ENCODE results near the gene RPRM. TPM values are rescaled to one million over a fixed set of nuclear protein-coding genes. Genes with fewer than 3 reads are reported as not detected.
"Not testable (repeated sequence)": the region's sequence is repeated elsewhere in the genome, so short reads cannot be mapped to it uniquely, and the experiment has no call there.

Gene RPRM
- total RNA-seq, 2 experiments from 2014 or later = not detected

GRCh38 chr2:153512331-153512730 lies 33.8 kb upstream of the RPRM start:
- POLR2A ChIA-PET = no interaction called here
- H4K20me1 ChIP-seq (ENCODE audit: insufficient read depth, low read length) = no peaks in the 10 kb centered on the region

DNA sequence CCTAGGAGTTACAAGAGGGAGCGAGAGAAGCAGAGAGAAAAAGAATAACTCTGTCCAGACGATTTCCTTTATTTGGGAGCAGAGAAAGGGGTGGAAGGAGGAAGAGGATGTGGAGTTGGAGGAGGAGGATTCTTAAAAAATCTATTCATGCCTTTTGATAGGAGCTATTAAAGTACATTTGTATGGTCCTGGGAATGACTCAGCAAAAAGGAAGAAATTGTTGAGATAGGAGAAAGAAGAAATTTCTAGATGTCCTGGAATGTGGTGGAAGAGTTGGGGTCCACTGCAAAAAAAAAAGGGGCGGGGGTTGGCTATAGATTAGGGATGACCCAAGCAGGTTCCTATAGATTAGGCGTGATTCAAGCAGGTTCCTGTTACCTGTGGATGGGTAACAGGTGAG lies 32.4 kb upstream of the RPRM start:
- no peak overlapping the region for H3K4me2 ChIP-seq (ENCODE audit: low read length)
- CTCF ChIA-PET (ENCODE audit: unreplicated experiment) = no interaction called here
- intact Hi-C loops (cut with micrococcal nuclease; ENCODE audit: unreplicated experiment) = loop anchor here (10.0 kb wide), 3 partner anchors 586 to 1476 kb away; no protein-coding TSS in a partner anchor

More at GRCh38 chr2:153512331-153512730, 33.8 kb upstream of the RPRM start:
- no TSS peak for BruUV-seq (replicated peaks)
- Histone ChIP-seq H3K4me3 (ENCODE audit: low read depth, low read length, poor library complexity, severe bottlenecking) (no peak overlapping the region), H3K9me3 (ENCODE audit: low read length) (no peaks in the 10 kb centered on the region), H2AFZ (ENCODE audit: low read length) (no peak overlapping the region), H3K36me3 (ENCODE audit: insufficient read depth, low read length) (no peaks in the 10 kb centered on the region), H3K9me2 (ENCODE audit: insufficient read depth, low read length) (no peaks in the 10 kb centered on the region), H3K4me2 (ENCODE audit: low read length) (no peak overlapping the region), H3K79me2 (ENCODE audit: insufficient read depth, low read depth, low read length) (no peaks in the 10 kb centered on the region), H3K27ac (ENCODE audit: low read depth, low read length, poor library complexity, severe bottlenecking) (no peak overlapping the region), H3K4me1 (ENCODE audit: insufficient read depth, low read length, poor library complexity, severe bottlenecking) (no peaks in the 10 kb centered on the region)
- intact Hi-C loops (cut with micrococcal nuclease; ENCODE audit: unreplicated experiment) = loop anchor here (10.0 kb wide), 3 partner anchors 588 to 1478 kb away; no protein-coding TSS in a partner anchor
- TF ChIP-seq EZH2phosphoT487 (IDR thresholded peaks at IDR 0.05; ENCODE audit: borderline replicate concordance, low read depth, low read length) = no peak
- TF ChIP-seq, protein P1, sequence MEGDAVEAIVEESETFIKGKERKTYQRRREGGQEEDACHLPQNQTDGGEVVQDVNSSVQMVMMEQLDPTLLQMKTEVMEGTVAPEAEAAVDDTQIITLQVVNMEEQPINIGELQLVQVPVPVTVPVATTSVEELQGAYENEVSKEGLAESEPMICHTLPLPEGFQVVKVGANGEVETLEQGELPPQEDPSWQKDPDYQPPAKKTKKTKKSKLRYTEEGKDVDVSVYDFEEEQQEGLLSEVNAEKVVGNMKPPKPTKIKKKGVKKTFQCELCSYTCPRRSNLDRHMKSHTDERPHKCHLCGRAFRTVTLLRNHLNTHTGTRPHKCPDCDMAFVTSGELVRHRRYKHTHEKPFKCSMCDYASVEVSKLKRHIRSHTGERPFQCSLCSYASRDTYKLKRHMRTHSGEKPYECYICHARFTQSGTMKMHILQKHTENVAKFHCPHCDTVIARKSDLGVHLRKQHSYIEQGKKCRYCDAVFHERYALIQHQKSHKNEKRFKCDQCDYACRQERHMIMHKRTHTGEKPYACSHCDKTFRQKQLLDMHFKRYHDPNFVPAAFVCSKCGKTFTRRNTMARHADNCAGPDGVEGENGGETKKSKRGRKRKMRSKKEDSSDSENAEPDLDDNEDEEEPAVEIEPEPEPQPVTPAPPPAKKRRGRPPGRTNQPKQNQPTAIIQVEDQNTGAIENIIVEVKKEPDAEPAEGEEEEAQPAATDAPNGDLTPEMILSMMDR (conservative IDR thresholded peaks at IDR 0.05; ENCODE audit: low read length) = no peak
- CTCF ChIA-PET (ENCODE audit: unreplicated experiment) = no interaction called here
- DNase-seq (ENCODE audit: low spot score) = no peak

GRCh38 chr2:153509133-153509532 lies 30.6 kb upstream of the RPRM start:
- no peaks in the 10 kb centered on the region for H3K9me3 ChIP-seq (ENCODE audit: low read length)
- no peak for DNase-seq (ENCODE audit: low spot score)
- H2AFZ ChIP-seq (ENCODE audit: low read length) = no peak overlapping the region
- H4K20me1 ChIP-seq (ENCODE audit: insufficient read depth, low read length) = no peaks in the 10 kb centered on the region
- no peak overlapping the region for H3K4me2 ChIP-seq (ENCODE audit: low read length)
- no TSS peak for BruUV-seq (replicated peaks)
- TF ChIP-seq, protein P1 (conservative IDR thresholded peaks at IDR 0.05; ENCODE audit: low read length) = no peak
- no peak for TF ChIP-seq EZH2phosphoT487 (IDR thresholded peaks at IDR 0.05; ENCODE audit: borderline replicate concordance, low read depth, low read length)
- H3K4me3 ChIP-seq (ENCODE audit: low read depth, low read length, poor library complexity, severe bottlenecking) = no peak overlapping the region
- CTCF ChIA-PET (ENCODE audit: unreplicated experiment) = no interaction called here
- H3K79me2 ChIP-seq (ENCODE audit: insufficient read depth, low read depth, low read length) = no peaks in the 10 kb centered on the region
- H3K4me1 ChIP-seq (ENCODE audit: insufficient read depth, low read length, poor library complexity, severe bottlenecking) = no peaks in the 10 kb centered on the region
- intact Hi-C loops (cut with micrococcal nuclease; ENCODE audit: unreplicated experiment) = no loop called here
- no peak overlapping the region for H3K27ac ChIP-seq (ENCODE audit: low read depth, low read length, poor library complexity, severe bottlenecking)
- H3K9me2 ChIP-seq (ENCODE audit: insufficient read depth, low read length) = no peaks in the 10 kb centered on the region
- POLR2A ChIA-PET = interaction anchor here (1.0 kb wide), 1 partner anchor 17 kb away, joined by 3 read pairs; no protein-coding TSS in a partner anchor
- no peaks in the 10 kb centered on the region for H3K36me3 ChIP-seq (ENCODE audit: insufficient read depth, low read length)

More for the DNA sequence above, 32.4 kb upstream of the RPRM start:
- Histone ChIP-seq H2AFZ (ENCODE audit: low read length) (no peak overlapping the region), H3K4me3 (ENCODE audit: low read depth, low read length, poor library complexity, severe bottlenecking) (no peak overlapping the region), H3K9me2 (ENCODE audit: insufficient read depth, low read length) (no peaks in the 10 kb centered on the region), H3K79me2 (ENCODE audit: insufficient read depth, low read depth, low read length) (no peaks in the 10 kb centered on the region), H4K20me1 (ENCODE audit: insufficient read depth, low read length) (no peaks in the 10 kb centered on the region), H3K9me3 (ENCODE audit: low read length) (no peaks in the 10 kb centered on the region), H3K27ac (ENCODE audit: low read depth, low read length, poor library complexity, severe bottlenecking) (no peak overlapping the region), H3K36me3 (ENCODE audit: insufficient read depth, low read length) (no peaks in the 10 kb centered on the region), H3K4me1 (ENCODE audit: insufficient read depth, low read length, poor library complexity, severe bottlenecking) (no peaks in the 10 kb centered on the region)
- no peak for DNase-seq (ENCODE audit: low spot score)
- BruUV-seq (replicated peaks) = no TSS peak
- POLR2A ChIA-PET = interaction anchor here (0.7 kb wide), 1 partner anchor 8 kb away, joined by 6 read pairs; no protein-coding TSS in a partner anchor
- TF ChIP-seq, protein P1 (conservative IDR thresholded peaks at IDR 0.05; ENCODE audit: low read length) = no peak
- TF ChIP-seq EZH2phosphoT487 (IDR thresholded peaks at IDR 0.05; ENCODE audit: borderline replicate concordance, low read depth, low read length) = no peak

DNA sequence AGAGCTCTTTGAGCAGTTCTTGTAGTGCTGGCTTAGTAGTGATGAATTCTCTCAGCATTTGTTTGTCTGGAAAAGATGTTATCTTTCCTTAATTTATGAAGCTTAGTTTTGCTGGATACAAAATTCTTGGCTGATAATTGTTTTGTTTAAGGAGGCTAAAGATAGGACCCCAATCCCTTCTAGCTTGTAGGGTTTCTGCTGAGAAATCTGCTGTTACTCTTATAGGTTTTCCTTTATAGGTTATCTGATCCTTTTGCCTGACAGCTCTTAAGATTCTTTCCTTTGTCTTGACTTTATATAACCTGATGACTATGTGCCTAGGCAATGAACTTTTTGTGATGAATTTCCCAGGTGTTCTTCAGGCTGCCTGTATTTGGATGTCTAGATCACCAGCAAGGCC lies 27.9 kb upstream of the RPRM start:
- BruUV-seq (replicated peaks); H4K20me1 ChIP-seq (ENCODE audit: insufficient read depth, low read length); intact Hi-C loops (cut with micrococcal nuclease; ENCODE audit: unreplicated experiment); H3K27ac ChIP-seq (ENCODE audit: low read depth, low read length, poor library complexity, severe bottlenecking); CTCF ChIA-PET (ENCODE audit: unreplicated experiment); DNase-seq (ENCODE audit: low spot score); H3K9me3 ChIP-seq (ENCODE audit: low read length); H3K79me2 ChIP-seq (ENCODE audit: insufficient read depth, low read depth, low read length); H2AFZ ChIP-seq (ENCODE audit: low read length); H3K4me3 ChIP-seq (ENCODE audit: low read depth, low read length, poor library complexity, severe bottlenecking); H3K36me3 ChIP-seq (ENCODE audit: insufficient read depth, low read length); POLR2A ChIA-PET; H3K4me2 ChIP-seq (ENCODE audit: low read length); H3K9me2 ChIP-seq (ENCODE audit: insufficient read depth, low read length); H3K4me1 ChIP-seq (ENCODE audit: insufficient read depth, low read length, poor library complexity, severe bottlenecking): not testable (repeated sequence)

Measured in OCI-LY7 (cell line).